Stimulated activated CD8-positive, alpha-beta memory T cell treated with anti-CD3 and anti-CD28 coated beads, Interleukin-15, amount 100 ng/mL, for 24 hours (primary cell): ENCODE measurements around the gene GRIK2.

Experiments
- DNase-seq: peaks from one replicate; pipeline ENCODE4 v3.0.0-alpha.2; 2020; ENCODE audit warnings: low read depth

The GRIK2 gene

GRCh38 chr6:101907356-101908217 lies 514.1 kb downstream of the GRIK2 start:
- no peak for DNase-seq

- DNase-seq: no peak
These were observed 515.9 kb downstream of the GRIK2 start for GRCh38 chr6:101909366-101909765.

GRCh38 chr6:101912311-101912710 lies 518.8 kb downstream of the GRIK2 start:
- DNase-seq: no peak

GRCh38 chr6:101918471-101918870 lies 525.0 kb downstream of the GRIK2 start:
- no peak for DNase-seq

- no peak for DNase-seq
These were observed 528.4 kb downstream of the GRIK2 start for GRCh38 chr6:101921829-101922450.

- DNase-seq: no peak
These were observed 532.8 kb downstream of the GRIK2 start for GRCh38 chr6:101926149-101926925.

- DNase-seq: no peak
These were observed 538.3 kb downstream of the GRIK2 start for GRCh38 chr6:101931766-101932165.

GRCh38 chr6:101932704-101933103 lies 539.2 kb downstream of the GRIK2 start:
- DNase-seq: no peak

- no peak for DNase-seq
These were observed 542.2 kb downstream of the GRIK2 start for GRCh38 chr6:101935732-101936131.

- no peak for DNase-seq
These were observed 543.0 kb downstream of the GRIK2 start for GRCh38 chr6:101936516-101936915.

GRCh38 chr6:101937108-101937507 lies 543.6 kb downstream of the GRIK2 start:
- DNase-seq: no peak

GRCh38 chr6:101940391-101940790 lies 546.9 kb downstream of the GRIK2 start:
- no peak for DNase-seq

- DNase-seq: no peak
These were observed 563.5 kb downstream of the GRIK2 start for GRCh38 chr6:101956961-101957360.

- DNase-seq: no peak
These were observed 567.8 kb downstream of the GRIK2 start for GRCh38 chr6:101961357-101961756.

- no peak for DNase-seq
These were observed 587.4 kb downstream of the GRIK2 start for GRCh38 chr6:101980924-101981323.

GRCh38 chr6:101986476-101986875 lies 593.0 kb downstream of the GRIK2 start:
- DNase-seq: no peak

- no peak for DNase-seq
These were observed 598.8 kb downstream of the GRIK2 start for GRCh38 chr6:101992286-101992685.

GRCh38 chr6:101994521-101994920 lies 601.0 kb downstream of the GRIK2 start:
- DNase-seq: no peak

GRCh38 chr6:102015431-102015830 lies 621.9 kb downstream of the GRIK2 start:
- DNase-seq: no peak

GRCh38 chr6:102022281-102022680 lies 628.8 kb downstream of the GRIK2 start:
- no peak for DNase-seq

- no peak for DNase-seq
These were observed 629.3 kb downstream of the GRIK2 start for GRCh38 chr6:102022803-102023202.

GRCh38 chr6:102023977-102024657 lies 630.6 kb downstream of the GRIK2 start:
- no peak for DNase-seq
